ENCODE results near the gene YARS2.

The YARS2 gene

GRCh38 chr12:32755654-32756475 lies at the start of gene YARS2:
YARS2 (minus strand) TSS chr12:32755897; CDS start chr12:32755874, 23 bp downstream.
- DNase-seq: peak; percentile 98

GRCh38 chr12:32804301-32804700 lies 48.6 kb upstream of the YARS2 start:
- DNase-seq: no peak

GRCh38 chr12:32801269-32801980 lies 45.7 kb upstream of the YARS2 start:
- DNase-seq: no peak

DNA sequence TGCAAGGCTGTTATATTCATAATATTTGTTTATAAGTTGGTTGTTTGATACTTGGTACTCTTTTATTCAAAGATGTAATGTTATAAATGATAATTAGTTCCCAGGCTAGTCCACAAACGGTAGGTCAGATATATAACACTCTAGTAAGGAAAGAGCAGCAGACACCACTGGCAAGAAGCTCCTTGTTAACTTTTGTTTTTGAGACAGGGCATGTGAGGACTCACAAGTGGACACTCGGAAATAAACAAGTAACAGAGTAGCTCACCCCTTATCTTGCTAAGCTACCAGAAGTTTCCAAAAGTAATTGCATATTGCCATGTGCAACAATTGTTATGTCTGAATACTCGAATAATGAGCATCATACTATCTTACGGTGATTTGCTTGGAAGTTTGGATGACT lies 38.6 kb upstream of the YARS2 start:
- DNase-seq: no peak

DNA sequence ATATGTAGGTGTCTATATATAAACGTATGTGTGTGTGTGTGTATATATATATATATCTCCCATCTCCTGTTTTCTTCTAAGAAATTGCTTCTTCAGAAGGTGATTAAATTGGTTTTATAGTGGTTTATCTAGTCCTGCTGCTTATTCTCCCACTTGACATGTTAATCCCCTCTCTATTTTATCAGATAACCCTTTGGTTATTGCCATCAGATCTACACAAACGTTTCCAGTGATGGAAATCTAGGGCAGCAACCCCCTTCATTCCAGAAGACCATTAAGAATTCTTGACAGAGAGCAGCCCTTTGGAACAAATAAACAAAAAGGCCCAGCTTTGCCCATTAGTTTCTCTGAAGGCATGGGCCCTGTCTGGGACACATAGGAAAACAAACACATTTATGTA lies 34.2 kb upstream of the YARS2 start:
- DNase-seq: no peak

- no peak for DNase-seq
These were observed 33.7 kb upstream of the YARS2 start for GRCh38 chr12:32789446-32789845.

- DNase-seq: no peak
These were observed 32.7 kb upstream of the YARS2 start for GRCh38 chr12:32788405-32788804.

DNA sequence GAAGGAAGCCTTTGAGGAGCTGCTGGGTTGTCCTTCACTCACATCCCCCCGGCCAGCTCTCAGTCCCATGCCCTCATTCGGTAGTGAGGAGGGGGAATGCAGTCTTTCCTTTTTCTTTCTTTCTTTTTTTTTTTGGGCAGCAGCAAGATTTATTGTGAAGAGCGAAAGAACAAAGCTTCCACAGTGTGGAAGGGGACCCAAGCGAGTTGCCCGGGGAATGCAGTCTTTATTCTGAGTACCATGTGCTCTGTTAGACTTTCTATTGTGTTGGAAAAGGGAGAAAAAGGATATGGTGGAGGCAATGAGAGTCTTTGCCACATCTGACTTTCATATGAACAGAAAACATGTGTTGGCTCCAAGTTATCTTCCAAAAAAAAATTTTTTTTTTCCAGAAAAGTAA lies 29.9 kb upstream of the YARS2 start:
- DNase-seq: no peak

DNA sequence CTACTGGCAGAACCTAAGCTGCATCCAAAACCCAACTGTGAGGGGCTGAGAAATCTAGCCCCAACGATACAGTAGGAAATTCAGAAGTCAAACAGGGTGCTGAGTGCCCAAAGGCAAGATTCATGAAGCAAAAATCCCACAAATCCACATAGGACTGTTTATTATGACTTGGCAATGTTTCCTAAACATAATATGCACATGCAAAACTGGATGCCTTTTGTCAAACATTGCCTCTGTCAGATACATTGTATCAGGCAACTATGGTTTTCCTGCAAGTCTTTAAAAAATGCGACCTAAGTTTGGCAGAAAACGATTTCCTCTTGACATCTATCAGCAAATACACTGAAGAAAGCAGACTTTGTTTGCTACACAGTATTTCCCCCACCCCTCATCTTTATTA lies 27.3 kb upstream of the YARS2 start:
- no peak for DNase-seq

DNA sequence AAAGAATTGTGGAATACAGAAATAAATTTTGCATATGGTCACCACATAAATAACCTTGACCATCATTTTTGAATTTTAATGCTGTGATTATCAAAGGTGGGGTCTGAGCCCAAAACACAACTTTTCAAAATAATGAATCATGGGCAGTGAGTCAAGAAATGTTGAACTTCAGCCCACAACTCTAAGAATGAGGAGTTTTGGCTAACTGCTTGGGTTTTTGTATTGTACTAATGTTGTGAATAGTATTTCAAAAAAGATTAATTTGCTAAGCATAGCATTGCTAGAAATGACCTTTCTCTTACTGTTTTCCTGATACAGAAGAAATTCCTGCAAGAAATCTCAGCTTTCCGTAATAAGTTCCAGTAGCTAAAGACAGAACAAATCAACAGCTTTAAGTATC lies 24.4 kb upstream of the YARS2 start:
- DNase-seq: no peak

- DNase-seq: no peak
These were observed 22.0 kb upstream of the YARS2 start for GRCh38 chr12:32777691-32778175.

DNA sequence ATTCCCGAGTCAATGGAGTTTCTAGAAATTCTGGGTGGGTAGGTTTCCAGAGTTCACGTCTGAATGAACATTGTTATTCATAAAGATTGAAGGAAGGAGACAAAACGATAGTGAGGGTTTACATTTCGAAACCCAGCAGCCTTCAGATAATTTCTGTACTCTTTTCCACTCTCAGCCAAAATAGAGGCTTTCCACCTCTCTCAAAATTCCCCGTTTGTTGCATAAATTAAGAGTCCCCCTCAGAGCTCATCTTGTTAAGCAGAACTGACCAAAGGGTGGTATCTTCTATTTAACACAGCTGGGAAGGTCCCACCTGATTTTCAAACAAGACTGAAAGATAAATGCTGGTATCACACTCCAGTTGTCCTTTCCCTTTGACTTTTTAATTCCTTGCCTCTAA lies 21.5 kb upstream of the YARS2 start:
- DNase-seq: no peak

DNA sequence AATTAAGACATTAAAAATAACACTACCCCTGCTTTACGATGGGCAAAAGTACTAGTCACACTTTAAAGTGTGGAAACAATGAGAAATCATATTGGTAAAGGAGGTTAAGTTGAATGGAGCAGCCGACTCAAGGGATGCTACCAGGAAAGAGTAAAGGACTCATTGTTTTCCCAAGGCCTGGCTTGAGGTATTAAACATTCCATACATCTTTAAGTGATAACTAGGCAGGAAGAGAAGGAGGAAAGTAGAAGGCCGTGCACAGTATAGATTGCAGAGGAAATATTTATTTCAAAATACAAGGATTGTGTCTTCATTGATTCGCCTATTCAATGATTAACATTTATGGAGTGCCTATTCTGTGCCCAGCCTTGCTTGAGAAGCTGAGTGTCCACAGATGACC lies 20.6 kb upstream of the YARS2 start:
- DNase-seq: no peak

DNA sequence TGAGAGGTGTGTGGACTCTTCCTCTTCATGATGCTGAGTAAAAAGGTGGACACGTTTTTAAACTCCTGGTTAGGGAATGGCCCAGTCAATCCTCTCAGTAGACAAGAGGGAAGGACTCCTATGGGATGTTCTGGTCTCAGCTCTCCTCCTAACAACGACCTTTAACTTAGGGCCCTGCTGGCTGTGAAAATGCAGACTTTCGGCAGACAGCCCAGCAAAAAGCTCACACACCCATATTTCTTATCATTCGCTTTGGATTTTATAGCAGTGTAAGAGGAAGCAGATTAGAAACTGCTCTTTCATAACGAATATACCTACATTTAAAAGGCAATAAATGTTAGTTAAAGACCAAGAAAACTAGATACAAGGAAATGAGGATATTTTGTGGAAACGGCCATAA lies 18.0 kb upstream of the YARS2 start:
- DNase-seq: no peak

GRCh38 chr12:32770141-32770540 lies 14.4 kb upstream of the YARS2 start:
- DNase-seq: no peak

GRCh38 chr12:32768518-32768917 lies 12.8 kb upstream of the YARS2 start:
- no peak for DNase-seq

GRCh38 chr12:32765906-32766305 lies 10.2 kb upstream of the YARS2 start:
- DNase-seq: peak; percentile 9

DNA sequence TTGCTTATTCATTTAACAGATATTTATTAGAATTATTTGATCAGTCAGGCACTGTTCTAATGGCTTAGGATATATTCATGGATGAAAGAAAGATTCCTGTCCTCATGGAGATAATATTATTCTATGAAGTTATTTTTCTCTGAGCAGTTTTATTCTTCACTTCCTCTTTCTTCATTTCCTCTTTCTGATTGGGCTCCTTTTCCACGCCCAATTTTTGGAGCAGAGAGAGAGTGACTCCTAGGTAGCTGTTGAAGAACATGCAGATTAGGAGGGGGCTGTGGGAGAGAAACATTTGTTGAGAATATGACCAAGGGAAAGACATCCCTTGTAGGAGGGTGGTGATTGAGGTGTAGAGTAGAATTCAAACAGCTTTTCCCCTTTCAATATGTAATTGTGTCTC lies 6.0 kb upstream of the YARS2 start:
- no peak for DNase-seq

DNA sequence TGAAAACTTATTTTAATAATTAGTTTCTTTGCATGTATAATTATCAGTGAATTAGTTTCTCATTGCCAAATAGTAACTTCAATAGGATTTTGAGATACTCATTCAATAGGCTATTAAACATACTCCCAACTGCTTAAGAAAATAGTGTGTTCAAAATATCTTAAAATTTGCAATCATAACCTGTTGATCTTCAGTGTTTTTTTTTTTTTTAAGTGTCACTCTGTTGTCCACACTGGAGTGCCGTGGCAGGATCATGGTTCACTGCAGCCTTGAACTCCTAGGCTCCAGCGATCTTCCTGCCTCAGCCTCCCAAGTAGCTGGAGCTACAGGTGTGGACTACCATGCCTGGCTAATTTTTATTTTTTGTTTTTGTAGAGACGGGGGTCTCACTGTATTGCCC lies 1.5 kb upstream of the YARS2 start:
- DNase-seq: no peak

DNA sequence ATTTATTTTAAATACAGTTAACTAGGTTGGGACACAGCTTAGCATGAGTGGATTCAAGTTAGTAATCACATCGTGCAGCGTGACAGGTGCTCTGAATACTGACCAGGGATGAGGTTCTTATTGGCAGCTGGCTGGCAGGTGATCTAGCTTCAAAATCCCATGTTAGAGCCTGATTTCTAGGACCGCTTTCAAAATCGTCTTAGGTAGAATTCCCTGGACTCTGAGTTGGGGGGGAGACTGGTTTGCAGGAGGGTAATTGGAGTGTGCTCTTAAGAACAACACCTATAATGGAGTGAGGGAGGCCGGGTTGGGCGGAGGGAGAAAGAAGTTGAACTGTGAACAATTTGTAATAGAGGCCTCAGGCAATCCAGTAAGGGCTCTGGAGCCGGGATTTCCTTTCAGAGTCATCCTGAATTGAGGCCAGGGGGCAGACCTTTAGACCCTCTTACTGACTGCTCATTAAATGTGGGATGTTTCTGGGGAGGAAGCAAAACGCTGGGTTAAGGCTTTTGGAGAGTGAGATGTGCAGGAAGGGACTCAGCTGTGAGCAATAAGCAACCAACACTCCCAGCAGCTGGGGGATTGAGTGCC lies 874 bp upstream of the YARS2 start:
- DNase-seq: no peak

GRCh38 chr12:32755051-32755653 lies 545 bp downstream of the YARS2 start:
- peak; percentile 51 for DNase-seq

- no peak for DNase-seq
These were observed 1.6 kb downstream of the YARS2 start for GRCh38 chr12:32754111-32754510.

GRCh38 chr12:32753605-32754004 lies 2.1 kb downstream of the YARS2 start:
- no peak for DNase-seq

DNA sequence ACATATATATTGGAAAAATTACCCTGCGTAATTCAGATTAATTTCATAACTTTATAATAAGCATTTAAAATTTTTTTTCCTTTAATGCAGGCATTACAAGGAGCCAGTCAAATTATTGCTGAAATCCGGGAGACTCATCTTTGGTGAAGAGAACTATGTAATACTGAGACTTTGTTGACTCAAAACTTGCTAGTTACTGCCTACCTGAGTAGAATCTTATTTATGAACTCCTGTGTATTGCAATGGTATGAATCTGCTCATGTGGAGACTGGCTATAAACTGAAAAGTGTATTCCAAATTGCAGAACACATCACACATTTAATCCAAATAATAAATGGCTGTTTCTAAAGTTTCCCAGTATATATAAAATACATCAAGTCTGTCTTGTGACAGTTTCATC lies 12.4 kb downstream of the YARS2 start:
- no peak for DNase-seq
